Measurements from ENCODE around the gene VEZF1.

- no peak for TF ChIP-seq POLR2A (IDR thresholded peaks at IDR 0.05; ENCODE audit: low read depth, low read length)
- TF ChIP-seq POLR2AphosphoS5 (IDR thresholded peaks at IDR 0.05; ENCODE audit: low read depth, low read length): no peak; the same call in 1 of the 2 replicates
- no peak; the same call in 1 of the 2 replicates for TF ChIP-seq TAF1 (IDR thresholded peaks at IDR 0.05; ENCODE audit: low read depth, low read length)
- no peak for TF ChIP-seq SPI1 (IDR thresholded peaks at IDR 0.05; ENCODE audit: low read depth, low read length)
- TF ChIP-seq POU2F2 (IDR thresholded peaks at IDR 0.05; ENCODE audit: low read depth, low read length): no peak
- no peak for TF ChIP-seq PAX5 (IDR thresholded peaks at IDR 0.05; ENCODE audit: insufficient read depth, low read length, severe bottlenecking)
Observed at GRCh38 chr17:58007781-58008706, 20.0 kb upstream of the VEZF1 start.

All from GM12891 (cell line).